A549 (cell line): ENCODE results near the gene TBX2. TPM values are rescaled to one million over a fixed set of nuclear protein-coding genes. Genes with fewer than 3 reads are reported as not detected.
A peak's percentile ranks its signal among the peaks of the same experiment; 100 is the strongest.

Source experiments
- ATAC-seq, 2 experiments: fragments of 200-7000 bp in 1 of 2; fragments of >200 bp in 1 of 2; cut with Nextera tagmentation in 1 of 2; cut with Tn5 transposase in 1 of 2; 3 replicates each; pipeline versions ENCODE4 v1.8.0 to v1.9.1; 2018 to 2020; ENCODE audit warnings: mild to moderate bottlenecking in 1 of 2, moderate library complexity in 1 of 2
- CTCF ChIA-PET: fragments of 300-600 bp; sonication (Branson Sonifier 250); formaldehyde crosslinking; extraction: SDS; loops from one replicate; lab custom pipeline; 2021; ENCODE audit warnings: antibody characterized with exemption, inconsistent platforms; lab: Yijun Ruan, JAX
- POLR2A ChIA-PET: fragments of 350-600 bp; formaldehyde crosslinking; extraction: SDS; loops from one replicate; lab custom pipeline; 2021; ENCODE audit warnings: antibody characterized with exemption, inconsistent platforms; lab: Yijun Ruan, JAX
- DNase-seq, 2 experiments: peaks; one replicate each; pipeline versions ENCODE4 v3.0.0 to v3.0.0-alpha.2; 2011 to 2016; ENCODE audit warnings: low read depth in 1 of 2, low spot score in 1 of 2
- FAIRE-seq: peaks from 2 replicates; lab custom pipeline; 2011; peaks lifted over from hg19 to GRCh38; lab: Jason Lieb, UNC
- H3K27ac ChIP-seq, 2 experiments: fragments of >200 bp; sonication (Bioruptor Twin); formaldehyde crosslinking; 3 replicates each; pipeline ENCODE4 v1.5.1; 2016 to 2017
- H3K4me1 ChIP-seq: fragments of >200 bp; sonication (Bioruptor Twin); formaldehyde crosslinking; 3 replicates; pipeline ENCODE4 v1.6.1; 2016
- H3K4me2 ChIP-seq: fragments of >200 bp; sonication (Bioruptor Twin); formaldehyde crosslinking; 3 replicates; pipeline ENCODE4 v1.6.1; 2016
- H3K4me3 ChIP-seq: fragments of >200 bp; sonication (Bioruptor Twin); formaldehyde crosslinking; 3 replicates; pipeline ENCODE4 v1.5.1; 2016
- H3K9me3 ChIP-seq: fragments of >200 bp; sonication (Bioruptor Twin); formaldehyde crosslinking; 3 replicates; pipeline ENCODE4 v1.6.1; 2016
- ATOH8 ChIP-seq: fragments of 250-450 bp; sonication (Bioruptor Pico); IDR thresholded peaks from 2 replicates; pipeline ENCODE4 v1.5.0; 2020; ENCODE audit warnings: low read depth, mild to moderate bottlenecking, moderate library complexity
- CBX8 ChIP-seq: fragments of 200-600 bp; sonication (generic); IDR thresholded peaks from 2 replicates; pipeline ENCODE4 v1.6.1; 2016
- CHD2 ChIP-seq: fragments of 150-350 bp; IDR thresholded peaks from 2 replicates; pipeline ENCODE4 v1.6.1; 2014; ENCODE audit warnings: low read length; ENCODE audit not compliant: partially characterized antibody
- CHD4 ChIP-seq: fragments of 200-600 bp; sonication (generic); IDR thresholded peaks from 2 replicates; pipeline ENCODE4 v1.6.1; 2016; ENCODE audit warnings: antibody characterized with exemption, mild to moderate bottlenecking, borderline replicate concordance
- ELK1 ChIP-seq: fragments of 150-350 bp; IDR thresholded peaks from 2 replicates; pipeline ENCODE4 v1.6.1; 2014; ENCODE audit warnings: low read depth, mild to moderate bottlenecking, low read length
- EP300 ChIP-seq, 2 experiments: fragments of >200 bp; sonication (Bioruptor Twin); formaldehyde crosslinking; IDR thresholded peaks; 2 replicates in 1 of 2; 3 replicates in 1 of 2; pipeline ENCODE4 v1.6.1; 2016 to 2017
- HDAC2 ChIP-seq: fragments of 200-600 bp; sonication (generic); IDR thresholded peaks from 2 replicates; pipeline ENCODE4 v1.6.1; 2016
- HOXA7 ChIP-seq: fragments of 250-450 bp; sonication (Bioruptor Pico); IDR thresholded peaks from 2 replicates; pipeline ENCODE4 v1.5.0; 2020; ENCODE audit warnings: mild to moderate bottlenecking, moderate library complexity
- HOXB5 ChIP-seq: fragments of 250-450 bp; sonication (Bioruptor Pico); IDR thresholded peaks from 2 replicates; pipeline ENCODE4 v1.5.0; 2020; ENCODE audit warnings: mild to moderate bottlenecking, moderate library complexity
- MAZ ChIP-seq: fragments of 150-350 bp; IDR thresholded peaks from 2 replicates; pipeline ENCODE4 v1.6.1; 2014; ENCODE audit warnings: antibody characterized with exemption, low read depth, low read length, borderline replicate concordance
- MYC ChIP-seq: IDR thresholded peaks from 2 replicates; pipeline ENCODE4 v1.6.1; 2012; ENCODE audit warnings: mild to moderate bottlenecking, inconsistent platforms, low read length, improper control_type of control experiment, borderline replicate concordance
- REST ChIP-seq: fragments of 200-600 bp; sonication (generic); IDR thresholded peaks from 2 replicates; pipeline ENCODE4 v1.6.1; 2016; ENCODE audit warnings: antibody characterized with exemption, mild to moderate bottlenecking, moderate library complexity
- TP53 ChIP-seq: fragments of 250-450 bp; sonication (Bioruptor Pico); IDR thresholded peaks from 2 replicates; pipeline ENCODE4 v1.5.0; 2021; ENCODE audit warnings: mild to moderate bottlenecking, moderate library complexity
- ZSCAN20 ChIP-seq: fragments of 250-450 bp; sonication (Bioruptor Pico); IDR thresholded peaks from 2 replicates; pipeline ENCODE4 v1.8.0; 2022; ENCODE audit warnings: mild to moderate bottlenecking, moderate library complexity
- WGBS: methylation state at CpG from one replicate; pipeline ENCODE4 v1.1.6; 2017; ENCODE audit errors: missing lambda C conversion rate; 5-methylcytosine and 5-hydroxymethylcytosine counted together
- polyA plus RNA-seq, 4 experiments: library from polyadenylated mRNA; depleted of rRNA in 3 of 4; stranded (reverse); fragments of >200 nt; fragmentation: RNase III in 1 of 4; extraction: RNeasy Plus Mini Kit Qiagen cat#74134 plus additional on column Dnase treatment in 1 of 4; gene quantifications; 2 replicates in 3 of 4; 3 replicates in 1 of 4; pipeline ENCODE4 v1.2.3, GENCODE V29; 2011 to 2017
- TF ChIP-seq, protein P1 (sequence below): fragments of 450-650 bp; IDR thresholded peaks from 2 replicates; pipeline ENCODE4 v1.6.1; 2014; ENCODE audit warnings: antibody characterized with exemption
- TF ChIP-seq, protein P2 (sequence below): fragments of >200 bp; sonication (Bioruptor Twin); formaldehyde crosslinking; IDR thresholded peaks from 3 replicates; pipeline ENCODE4 v1.6.1; 2016

Gene TBX2
- polyA plus RNA-seq, 2 of the 4 experiments (the other 2 are of a cell fraction): 0.71 to 2.3 TPM

DNA sequence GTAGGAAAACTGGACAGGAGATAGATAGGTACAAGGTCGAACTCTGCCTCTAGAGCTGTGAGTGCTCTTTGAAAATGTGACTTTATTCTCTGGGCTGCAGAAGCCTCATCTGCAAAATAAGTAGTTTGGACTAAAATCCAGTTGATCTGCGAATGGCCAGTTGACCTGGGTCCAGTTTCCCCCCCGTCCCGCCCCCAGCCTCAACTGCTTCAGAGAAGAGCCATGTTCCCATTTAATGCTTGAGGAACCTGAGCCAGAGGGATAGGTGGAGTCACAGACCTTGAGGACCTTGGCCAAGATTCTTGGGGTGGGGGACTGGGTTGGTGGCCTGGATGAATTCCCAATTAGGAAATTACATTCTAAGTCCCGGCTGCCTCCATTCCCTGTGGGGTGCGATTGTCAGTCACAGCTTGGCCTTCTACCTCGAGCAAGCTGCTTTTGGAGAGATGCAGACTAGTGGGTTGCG, 14.1 kb downstream of the TBX2 start:
- Histone ChIP-seq H3K4me1 (peaks cover 19% of the 10 kb centered on the region), H3K4me2 (peak overlapping the region; percentile 85; the same call in 1 of the 3 replicates), H3K4me3 (no peak overlapping the region), H3K9me3 (0 out of 3 replicates have a peak, but pooled peaks cover 8% of the 10 kb centered on the region), H3K27ac (no peak overlapping the region; a peak in 1 of 6 replicates)
- no peak for ATAC-seq
- no peak for FAIRE-seq
- CTCF ChIA-PET: interaction anchor here (1.3 to 19.8 kb wide), 21 partner anchors 12 to 693 kb away, joined by 3 to 357 read pairs (median 35); partner anchors contain the start of genes NACA2 and TBX2
- no peak for TF ChIP-seq HDAC2
- no peak for DNase-seq
- 95% methylated on average over 6 of the region's 8 CpGs for WGBS
- POLR2A ChIA-PET: interaction anchor here (1.1 to 2.9 kb wide), 3 partner anchors 161 to 420 kb away, joined by 3 to 21 read pairs (median 4); no protein-coding TSS in a partner anchor

DNA sequence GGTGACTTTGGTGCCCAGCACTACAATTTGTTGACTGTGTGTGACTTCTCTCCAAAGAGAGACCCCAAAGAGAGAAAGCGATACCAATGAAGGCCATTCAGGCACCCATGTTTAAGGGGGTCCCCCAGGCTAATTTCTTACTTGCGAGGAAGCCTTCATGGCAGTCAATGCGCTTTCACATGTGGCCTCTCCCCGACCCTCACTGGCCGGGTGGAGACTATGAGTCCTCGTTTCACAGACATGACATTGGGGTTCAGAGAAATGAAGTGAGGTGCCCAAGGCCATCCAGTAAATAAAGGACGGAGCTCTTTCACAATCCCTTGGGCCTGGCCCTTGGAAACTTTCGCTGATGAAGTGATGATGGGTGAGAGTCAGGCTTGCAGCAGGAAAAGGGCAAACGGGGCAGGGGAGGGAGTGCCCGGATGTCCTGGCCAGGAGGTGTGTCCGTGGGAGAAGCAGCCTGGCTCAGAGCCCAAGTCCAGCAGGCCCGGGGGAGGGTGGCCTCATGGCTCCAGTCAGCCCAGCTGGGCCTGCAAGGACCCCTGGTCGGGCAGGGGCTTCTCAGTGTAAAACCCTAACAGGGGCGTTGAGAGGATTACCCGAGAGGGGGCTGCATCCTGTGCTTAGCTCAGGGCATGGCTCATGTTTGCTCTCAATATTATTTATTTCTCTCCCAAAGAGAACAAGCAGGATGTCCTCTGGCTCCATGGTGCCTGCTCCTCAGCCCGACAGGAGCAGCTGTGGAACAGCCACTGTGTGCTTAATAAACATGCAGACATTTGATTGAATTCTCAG, 14.7 kb downstream of the TBX2 start:
- ATAC-seq (no peak), DNase-seq (peak in 1 of 2 experiments; percentile 2), FAIRE-seq (no peak)
- WGBS: 78% methylated on average over 15 of the region's 16 CpGs
- ChIA-PET CTCF (interaction anchor here (0.9 to 19.8 kb wide), 15 partner anchors 12 to 694 kb away, joined by 3 to 357 read pairs (median 35); partner anchors contain the start of genes NACA2 and TBX2), POLR2A (interaction anchor here (1.1 kb wide), 1 partner anchor 169 kb away, joined by 3 read pairs; no protein-coding TSS in a partner anchor)
- 0 out of 3 replicates have a peak, but pooled peaks cover 8% of the 10 kb centered on the region for H3K9me3 ChIP-seq
- H3K4me2 ChIP-seq: no peak overlapping the region
- no peak overlapping the region for H3K4me3 ChIP-seq
- no peak for TF ChIP-seq MAZ
- TF ChIP-seq HOXA7: no peak
- TF ChIP-seq CHD2: no peak
- TF ChIP-seq, protein P1, sequence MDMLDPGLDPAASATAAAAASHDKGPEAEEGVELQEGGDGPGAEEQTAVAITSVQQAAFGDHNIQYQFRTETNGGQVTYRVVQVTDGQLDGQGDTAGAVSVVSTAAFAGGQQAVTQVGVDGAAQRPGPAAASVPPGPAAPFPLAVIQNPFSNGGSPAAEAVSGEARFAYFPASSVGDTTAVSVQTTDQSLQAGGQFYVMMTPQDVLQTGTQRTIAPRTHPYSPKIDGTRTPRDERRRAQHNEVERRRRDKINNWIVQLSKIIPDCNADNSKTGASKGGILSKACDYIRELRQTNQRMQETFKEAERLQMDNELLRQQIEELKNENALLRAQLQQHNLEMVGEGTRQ: no peak
- no peak for TF ChIP-seq ELK1
- TF ChIP-seq HOXB5 (CRISPR knock-in tag): no peak
- TF ChIP-seq, protein P2, sequence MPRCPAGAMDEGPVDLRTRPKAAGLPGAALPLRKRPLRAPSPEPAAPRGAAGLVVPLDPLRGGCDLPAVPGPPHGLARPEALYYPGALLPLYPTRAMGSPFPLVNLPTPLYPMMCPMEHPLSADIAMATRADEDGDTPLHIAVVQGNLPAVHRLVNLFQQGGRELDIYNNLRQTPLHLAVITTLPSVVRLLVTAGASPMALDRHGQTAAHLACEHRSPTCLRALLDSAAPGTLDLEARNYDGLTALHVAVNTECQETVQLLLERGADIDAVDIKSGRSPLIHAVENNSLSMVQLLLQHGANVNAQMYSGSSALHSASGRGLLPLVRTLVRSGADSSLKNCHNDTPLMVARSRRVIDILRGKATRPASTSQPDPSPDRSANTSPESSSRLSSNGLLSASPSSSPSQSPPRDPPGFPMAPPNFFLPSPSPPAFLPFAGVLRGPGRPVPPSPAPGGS: no peak
- TF ChIP-seq ZSCAN20 (CRISPR knock-in tag): no peak
- no peak for TF ChIP-seq TP53 (CRISPR knock-in tag)
- no peak for TF ChIP-seq EP300 (IDR thresholded peaks at IDR 0.05)
- TF ChIP-seq CHD4: no peak
- no peak for TF ChIP-seq CBX8
- TF ChIP-seq MYC: no peak
- no peak for TF ChIP-seq ATOH8 (CRISPR knock-in tag)
- TF ChIP-seq REST: no peak
- H3K4me1 ChIP-seq: peaks cover 19% of the 10 kb centered on the region
- no peak overlapping the region for H3K27ac ChIP-seq
